Measurements from ENCODE around the gene CCDC157.

DNA sequence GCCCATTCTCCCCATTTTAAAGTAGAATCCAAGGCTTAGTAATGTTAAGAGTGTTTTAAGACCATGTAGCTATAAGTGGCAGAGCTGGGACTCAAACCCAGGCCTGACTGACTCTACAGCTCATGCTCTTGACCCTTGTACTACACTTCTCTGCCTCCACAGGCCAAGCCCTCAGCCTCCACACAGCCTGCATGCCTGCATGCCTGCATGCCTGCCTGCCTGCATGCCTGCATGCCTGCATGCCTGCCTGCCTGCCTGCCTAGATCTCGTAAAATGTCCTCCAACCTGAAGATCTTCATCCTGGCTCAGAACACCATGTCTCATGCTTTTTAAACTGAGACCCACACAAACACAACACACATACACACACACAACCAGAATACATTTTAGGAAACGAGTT, 48.7 kb upstream of the CCDC157 start:
- TF ChIP-seq POLR2AphosphoS5 (IDR thresholded peaks at IDR 0.05; ENCODE audit: borderline replicate concordance, low read depth, low read length) (no peak), EZH2 (IDR thresholded peaks at IDR 0.05) (no peak)
